ENCODE data around the gene B4GALNT2.

Gene B4GALNT2

DNA sequence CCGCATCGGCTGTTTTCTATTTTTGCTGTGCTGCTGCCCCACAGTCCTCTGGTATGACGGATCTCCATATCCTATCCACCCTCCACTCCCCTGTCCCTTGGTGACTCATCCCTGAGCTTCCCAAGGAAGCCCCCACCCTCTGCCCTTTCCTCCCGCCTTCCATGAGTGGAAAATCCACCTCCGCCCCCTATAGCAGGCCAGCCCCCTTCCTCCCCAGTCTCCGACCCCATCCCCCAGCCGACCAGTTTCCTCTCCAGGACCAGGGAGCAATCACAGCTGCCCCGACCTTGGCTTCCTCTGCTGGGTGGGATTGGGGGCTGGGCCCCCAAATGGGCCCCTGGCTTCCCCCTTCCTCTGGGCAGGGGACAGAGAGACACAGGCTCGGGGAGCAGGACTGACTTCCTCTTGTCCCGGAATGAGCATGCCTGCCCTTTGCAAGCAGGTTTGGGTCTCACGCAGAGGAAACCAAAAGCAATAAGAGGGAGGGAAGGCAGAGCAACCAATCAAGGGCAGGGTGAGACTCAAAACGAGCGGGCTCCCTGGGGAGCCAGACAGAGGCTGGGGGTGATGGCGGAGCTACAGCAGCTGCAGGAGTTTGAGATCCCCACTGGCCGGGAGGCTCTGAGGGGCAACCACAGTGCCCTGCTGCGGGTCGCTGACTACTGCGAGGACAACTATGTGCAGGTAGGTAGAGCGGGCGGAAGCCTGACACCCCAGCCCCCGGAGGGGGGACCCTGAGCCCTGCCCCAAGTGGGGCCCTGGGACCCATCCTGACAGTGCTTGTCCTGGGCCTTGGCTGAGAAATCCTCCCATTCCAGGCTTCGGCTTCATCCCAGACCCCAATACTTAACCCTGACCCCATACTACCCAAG lies 77.8 kb downstream of the B4GALNT2 start, which contains the start of the genes ABI3 and GNGT2:
Gene ABI3 (plus strand): TSS at position 550 of the 872 bp plus-strand sequence. CDS start 18 bp downstream, at position 568.
Gene GNGT2 (minus strand): TSS at position 417 of the 872 bp plus-strand sequence. CDS start 3,152 bp downstream, outside the sequence.
- DNase-seq (ENCODE audit: low read depth) = no peak

- DNase-seq (ENCODE audit: low read depth) = no peak
Observed at GRCh38 chr17:49213399-49213798, 80.8 kb downstream of the B4GALNT2 start.

GRCh38 chr17:49213847-49214246 lies 81.3 kb downstream of the B4GALNT2 start:
- no peak for DNase-seq (ENCODE audit: low read depth)

DNA sequence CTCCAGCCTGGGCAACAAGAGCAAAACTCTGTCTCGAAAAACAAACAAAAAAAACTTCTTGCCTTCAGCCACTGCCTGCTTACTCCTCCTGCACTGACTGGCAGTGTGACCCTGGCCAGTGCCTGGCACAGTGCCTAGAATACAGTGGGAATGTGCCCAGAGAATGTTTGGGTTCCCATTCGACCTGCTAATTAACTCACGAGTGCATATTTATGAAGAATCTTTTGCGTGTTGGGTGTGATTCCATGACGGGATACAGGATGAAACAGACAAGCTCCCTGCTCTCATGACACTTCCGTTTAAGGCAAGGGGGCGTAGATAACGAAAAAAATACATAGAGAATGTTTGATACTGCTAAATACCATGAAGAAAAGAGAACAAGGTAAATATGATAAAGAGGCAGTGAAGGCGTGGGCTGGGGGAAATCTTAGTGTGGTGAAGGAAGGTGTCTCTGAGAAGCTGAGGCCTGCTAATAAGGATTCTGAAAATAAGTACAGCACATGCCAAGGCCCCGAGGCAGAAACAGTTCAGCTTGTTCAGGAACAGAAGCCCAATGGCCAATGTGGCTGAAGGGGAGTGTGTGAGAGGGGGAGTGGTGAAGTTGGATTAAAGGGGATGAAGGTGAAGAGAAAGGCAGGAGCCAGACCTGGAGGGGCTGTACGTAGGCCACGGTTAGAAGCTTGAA lies 82.2 kb downstream of the B4GALNT2 start:
- no peak for DNase-seq (ENCODE audit: low read depth)

DNA sequence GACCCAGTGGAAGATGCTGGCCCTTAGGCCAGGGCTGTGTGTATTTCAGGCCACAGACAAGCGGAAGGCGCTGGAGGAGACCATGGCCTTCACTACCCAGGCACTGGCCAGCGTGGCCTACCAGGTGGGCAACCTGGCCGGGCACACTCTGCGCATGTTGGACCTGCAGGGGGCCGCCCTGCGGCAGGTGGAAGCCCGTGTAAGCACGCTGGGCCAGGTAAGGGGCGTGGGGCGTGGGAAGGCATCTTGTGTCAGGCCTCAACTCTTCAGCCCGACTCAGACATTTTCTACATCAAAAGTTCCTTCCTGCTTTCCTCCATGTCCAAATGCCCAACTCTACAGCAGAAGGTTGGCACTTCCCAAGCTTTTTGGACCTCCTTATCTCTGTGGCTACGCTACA lies 83.9 kb downstream of the B4GALNT2 start:
- no peak for DNase-seq (ENCODE audit: low read depth)

DNA sequence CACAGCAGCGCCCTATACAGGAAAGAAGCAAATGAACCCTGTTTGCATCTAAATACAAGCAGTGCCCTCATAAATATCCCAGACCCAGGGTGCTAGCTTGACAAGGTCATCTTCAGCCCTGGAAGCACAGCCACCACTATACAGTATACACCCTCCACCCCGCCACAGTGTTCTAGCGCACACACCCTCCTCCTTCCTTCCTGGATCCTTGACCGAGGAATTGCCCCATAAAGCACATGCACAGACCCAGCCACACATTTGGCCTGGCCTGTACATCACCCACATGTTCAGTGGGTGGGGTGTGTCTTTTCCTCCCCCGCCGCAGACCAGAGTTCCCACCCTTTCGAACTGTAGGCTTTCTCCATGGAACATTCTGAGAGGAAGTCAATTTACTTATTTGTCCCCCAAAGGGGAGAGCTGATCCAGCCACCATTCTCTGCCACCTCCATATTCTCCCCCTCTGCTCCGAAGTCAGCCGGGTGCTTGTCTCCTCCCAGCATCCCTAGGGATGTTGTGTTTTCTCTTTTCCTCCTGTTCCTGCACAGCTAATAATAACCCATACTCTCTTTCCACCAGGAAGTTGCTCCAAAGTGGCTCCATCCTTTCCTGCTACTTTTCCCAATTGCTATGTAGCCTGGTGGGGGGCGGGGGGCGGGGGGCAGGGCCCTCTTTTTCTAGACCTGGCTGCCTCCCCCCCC lies 84.5 kb downstream of the B4GALNT2 start:
- no peak for DNase-seq (ENCODE audit: low read depth)

GRCh38 chr17:49217651-49218413 lies 85.3 kb downstream of the B4GALNT2 start:
- DNase-seq (ENCODE audit: low read depth) = no peak

GRCh38 chr17:49218941-49219913 lies 86.7 kb downstream of the B4GALNT2 start:
- no peak for DNase-seq (ENCODE audit: low read depth)

DNA sequence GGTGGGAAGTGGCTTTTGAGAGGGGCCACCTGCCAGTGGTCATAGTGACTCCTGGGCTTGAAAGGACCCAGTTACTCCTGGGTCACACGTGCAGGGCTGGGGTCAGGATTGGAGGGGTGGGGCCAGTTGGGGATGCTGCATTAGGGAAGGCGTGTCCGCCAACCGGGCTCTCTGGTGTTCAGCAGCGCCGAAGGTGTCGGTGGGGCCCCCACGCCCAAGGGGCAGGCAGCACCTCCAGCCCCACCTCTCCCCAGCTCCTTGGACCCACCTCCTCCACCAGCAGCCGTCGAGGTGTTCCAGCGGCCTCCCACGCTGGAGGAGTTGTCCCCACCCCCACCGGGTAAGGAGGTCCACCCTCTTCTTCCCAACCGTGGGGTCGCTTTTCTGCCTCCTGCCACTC lies 87.4 kb downstream of the B4GALNT2 start:
- no peak for DNase-seq (ENCODE audit: low read depth)

GRCh38 chr17:49223168-49223516 lies 90.6 kb downstream of the B4GALNT2 start:
- no peak for DNase-seq (ENCODE audit: low read depth)

DNA sequence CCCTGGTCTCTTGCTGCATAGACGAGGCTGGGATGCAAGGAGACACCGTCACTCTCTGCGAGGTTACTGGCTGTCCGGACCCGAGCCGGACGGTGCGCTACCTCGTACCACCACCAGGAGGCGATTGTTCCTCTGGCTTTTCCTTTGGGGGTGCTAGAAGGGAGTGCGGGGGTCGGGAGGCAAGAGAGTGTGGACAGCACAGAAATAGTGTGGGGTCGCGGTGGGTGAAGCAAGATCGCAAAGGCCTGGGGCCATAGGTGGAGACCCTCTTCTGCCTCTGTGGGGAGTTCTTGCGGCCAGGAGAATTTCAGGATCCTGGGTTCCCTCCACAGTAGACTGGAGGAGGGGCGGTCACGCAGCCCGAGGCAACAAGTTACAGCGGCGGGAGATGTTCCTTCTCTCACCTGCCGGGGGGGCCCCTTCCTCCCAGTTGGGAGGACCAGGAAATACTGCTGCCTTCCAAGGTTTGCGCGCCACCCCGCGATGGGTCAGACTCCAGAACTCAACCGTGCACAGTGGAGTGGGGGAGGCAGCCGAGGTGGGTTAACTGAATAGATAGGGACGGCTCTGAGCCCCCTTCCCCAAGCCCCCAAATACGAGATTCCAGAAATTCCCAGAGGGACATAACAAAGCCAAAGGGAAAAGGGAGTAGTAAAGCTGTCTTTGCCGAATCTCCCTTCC lies 91.1 kb downstream of the B4GALNT2 start:
- no peak for DNase-seq (ENCODE audit: low read depth)

GRCh38 chr17:49224198-49224996 lies 91.8 kb downstream of the B4GALNT2 start:
- DNase-seq (ENCODE audit: low read depth) = no peak

DNA sequence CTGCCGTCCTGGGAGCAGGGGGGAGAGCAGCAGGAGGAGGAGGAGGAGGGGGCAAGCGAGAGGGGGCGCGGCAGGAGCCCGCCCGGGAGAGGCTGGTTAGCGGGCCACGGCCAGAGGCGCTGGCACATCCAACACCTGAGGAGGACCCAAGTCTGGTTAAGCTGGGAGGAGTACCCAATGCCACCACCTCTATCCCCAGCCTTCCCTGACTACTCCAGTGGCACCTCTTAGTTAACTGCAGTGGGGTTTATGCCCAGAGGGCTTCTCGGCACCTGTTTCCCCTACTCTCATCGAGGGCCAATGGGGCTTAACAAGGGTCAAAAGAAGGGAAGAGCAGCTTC lies 92.4 kb downstream of the B4GALNT2 start:
- DNase-seq (ENCODE audit: low read depth) = no peak

DNA sequence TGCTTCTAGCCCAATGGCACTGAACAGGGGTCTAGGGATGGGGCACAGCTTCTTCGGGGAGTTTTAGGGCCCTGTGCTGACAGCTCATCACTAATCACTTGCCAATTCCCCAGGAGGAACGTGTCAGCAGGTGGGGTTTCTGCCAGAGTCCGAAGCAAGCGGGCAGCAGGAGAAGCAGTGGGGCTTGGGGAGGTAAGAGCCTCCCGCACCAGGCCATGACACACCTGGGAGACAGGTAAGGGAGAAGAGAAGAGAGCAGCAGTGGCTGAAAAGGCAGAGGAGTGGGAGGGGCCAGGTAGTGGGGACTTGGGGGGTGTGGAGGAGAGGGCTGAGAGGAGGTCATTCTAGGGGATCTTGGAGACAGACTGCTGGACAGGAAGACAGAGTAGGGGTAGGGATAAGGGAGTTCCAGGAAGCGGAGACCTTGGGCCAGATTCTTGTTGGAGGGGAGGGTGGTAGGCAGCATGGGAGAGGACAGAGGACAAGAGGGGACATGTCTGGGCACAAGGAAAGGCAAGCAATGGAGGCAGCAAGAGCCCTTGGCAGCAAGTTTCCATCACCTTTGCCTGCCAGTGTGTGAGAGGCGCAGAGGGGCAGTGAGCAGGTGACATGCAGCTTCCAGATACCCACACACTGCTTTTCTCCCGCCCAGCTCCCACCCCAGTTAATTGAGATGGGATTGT lies 93.1 kb downstream of the B4GALNT2 start:
- no peak for DNase-seq (ENCODE audit: low read depth)
